Measurements from ENCODE around the gene ZBTB7C. TPM values are rescaled to one million over a fixed set of nuclear protein-coding genes. Genes with fewer than 3 reads are reported as not detected.
"Not testable (repeated sequence)": the region's sequence is repeated elsewhere in the genome, so short reads cannot be mapped to it uniquely, and the experiment has no call there.

ZBTB7C gene
- total RNA-seq, 4 donors from 2014 or later: 5.0 to 14.1 (median 13.3) TPM

DNA sequence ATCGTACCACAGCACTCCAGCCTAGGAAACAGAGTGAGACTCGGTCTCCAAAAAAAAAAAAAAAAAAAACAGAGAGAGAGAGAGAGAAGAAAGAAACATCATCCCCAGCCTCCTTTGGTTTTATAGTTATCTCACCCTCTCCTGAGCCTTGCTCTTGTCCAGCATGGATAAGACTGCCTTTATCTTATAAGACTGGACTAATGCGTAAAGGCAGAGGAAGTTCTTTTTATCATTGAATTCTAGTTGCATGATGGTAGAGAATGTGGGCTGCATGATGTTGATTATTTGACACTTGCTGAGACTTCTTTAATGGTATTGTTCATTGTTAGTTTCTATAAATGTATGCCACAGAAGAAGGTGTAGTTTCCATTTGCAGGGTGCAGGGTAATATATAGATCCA, 124.4 kb downstream of the ZBTB7C start:
- TF ChIP-seq, protein P1, sequence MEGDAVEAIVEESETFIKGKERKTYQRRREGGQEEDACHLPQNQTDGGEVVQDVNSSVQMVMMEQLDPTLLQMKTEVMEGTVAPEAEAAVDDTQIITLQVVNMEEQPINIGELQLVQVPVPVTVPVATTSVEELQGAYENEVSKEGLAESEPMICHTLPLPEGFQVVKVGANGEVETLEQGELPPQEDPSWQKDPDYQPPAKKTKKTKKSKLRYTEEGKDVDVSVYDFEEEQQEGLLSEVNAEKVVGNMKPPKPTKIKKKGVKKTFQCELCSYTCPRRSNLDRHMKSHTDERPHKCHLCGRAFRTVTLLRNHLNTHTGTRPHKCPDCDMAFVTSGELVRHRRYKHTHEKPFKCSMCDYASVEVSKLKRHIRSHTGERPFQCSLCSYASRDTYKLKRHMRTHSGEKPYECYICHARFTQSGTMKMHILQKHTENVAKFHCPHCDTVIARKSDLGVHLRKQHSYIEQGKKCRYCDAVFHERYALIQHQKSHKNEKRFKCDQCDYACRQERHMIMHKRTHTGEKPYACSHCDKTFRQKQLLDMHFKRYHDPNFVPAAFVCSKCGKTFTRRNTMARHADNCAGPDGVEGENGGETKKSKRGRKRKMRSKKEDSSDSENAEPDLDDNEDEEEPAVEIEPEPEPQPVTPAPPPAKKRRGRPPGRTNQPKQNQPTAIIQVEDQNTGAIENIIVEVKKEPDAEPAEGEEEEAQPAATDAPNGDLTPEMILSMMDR (IDR thresholded peaks at IDR 0.05): no peak
- ATAC-seq (ENCODE audit: low FRiP score) (no peak), DNase-seq (ENCODE audit: low spot score) (no peak)

DNA sequence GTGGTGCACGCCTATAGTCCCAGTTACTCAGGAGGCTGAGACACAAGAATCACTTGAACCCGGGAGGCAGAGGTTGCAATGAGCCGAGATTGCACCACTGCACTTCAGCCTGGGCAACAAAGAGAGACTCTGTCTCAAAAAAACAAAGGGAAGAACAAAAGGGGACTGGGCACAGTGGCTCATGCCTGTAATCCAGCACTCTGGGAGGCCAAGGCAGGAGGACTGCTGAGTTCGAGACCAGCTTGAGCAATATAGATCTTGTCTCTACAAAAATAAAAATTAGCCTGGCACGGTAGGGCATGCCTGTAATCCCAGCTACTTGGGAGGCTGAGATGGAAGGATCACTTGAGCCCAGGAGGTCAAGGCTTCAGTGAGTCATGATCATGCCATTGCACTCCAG, 125.2 kb downstream of the ZBTB7C start:
- ATAC-seq (ENCODE audit: low FRiP score); DNase-seq (ENCODE audit: low spot score): not testable (repeated sequence)

DNA sequence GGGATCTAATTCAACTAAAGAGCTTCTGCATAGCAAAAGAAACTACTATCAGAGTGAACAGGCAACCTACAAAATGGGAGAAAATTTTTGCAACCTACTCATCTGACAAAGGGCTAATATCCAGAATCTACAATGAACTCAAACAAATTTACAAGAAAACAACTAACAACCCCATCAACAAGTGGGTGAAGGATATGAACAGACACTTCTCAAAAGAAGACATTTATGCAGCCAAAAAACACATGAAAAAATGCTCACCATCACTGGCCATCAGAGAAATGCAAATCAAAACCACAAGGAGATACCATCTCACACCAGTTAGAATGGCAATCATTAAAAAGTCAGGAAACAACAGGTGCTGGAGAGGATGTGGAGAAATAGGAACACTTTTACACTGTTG, 127.7 kb downstream of the ZBTB7C start:
- not testable (repeated sequence) for ATAC-seq (ENCODE audit: low FRiP score); DNase-seq (ENCODE audit: low spot score)

DNA sequence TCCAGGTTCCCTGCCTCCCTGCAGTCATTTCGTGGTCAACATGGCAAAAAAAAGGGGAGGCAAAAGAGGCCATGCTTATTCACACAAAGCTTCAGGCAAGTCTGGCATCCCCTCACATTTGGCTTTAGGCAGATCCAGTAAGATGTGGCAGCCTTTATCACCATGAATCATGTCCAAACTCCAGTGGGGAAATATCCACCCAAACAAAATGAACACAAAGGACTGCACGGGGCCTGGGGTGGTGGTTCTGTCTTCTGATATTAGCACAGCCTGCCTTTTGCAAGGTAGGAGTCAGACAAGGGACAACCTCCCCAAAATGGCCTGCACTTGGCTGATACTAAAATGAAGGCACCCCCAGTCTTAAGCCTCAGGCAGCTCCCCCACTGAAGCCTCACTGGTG, 129.9 kb downstream of the ZBTB7C start:
- no peak for DNase-seq (ENCODE audit: low spot score)
- TF ChIP-seq, protein P1 (IDR thresholded peaks at IDR 0.05): no peak
- no peak for ATAC-seq (ENCODE audit: low FRiP score)

DNA sequence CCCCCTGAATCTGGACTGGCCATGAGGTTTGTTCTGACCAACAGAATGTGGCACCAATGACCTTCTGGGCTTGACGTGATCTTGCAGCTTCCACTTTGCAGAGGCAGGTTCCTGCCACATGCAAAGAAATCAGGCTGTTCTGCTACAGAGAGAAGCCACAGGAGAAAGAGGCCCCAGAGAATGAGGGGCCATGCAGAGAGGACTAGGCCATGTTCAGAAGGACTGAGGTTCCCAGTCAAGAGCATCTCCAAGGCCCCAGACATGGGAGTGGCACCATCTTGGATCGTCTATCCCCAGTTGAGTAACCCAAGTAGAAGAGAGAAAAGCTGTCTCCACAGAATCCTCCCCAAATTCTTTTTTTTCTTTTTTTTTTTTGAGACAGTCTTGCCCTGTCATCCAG, 131.1 kb downstream of the ZBTB7C start:
- ATAC-seq (ENCODE audit: low FRiP score) (no peak), DNase-seq (ENCODE audit: low spot score) (no peak)
- TF ChIP-seq, protein P1 (IDR thresholded peaks at IDR 0.05): no peak

DNA sequence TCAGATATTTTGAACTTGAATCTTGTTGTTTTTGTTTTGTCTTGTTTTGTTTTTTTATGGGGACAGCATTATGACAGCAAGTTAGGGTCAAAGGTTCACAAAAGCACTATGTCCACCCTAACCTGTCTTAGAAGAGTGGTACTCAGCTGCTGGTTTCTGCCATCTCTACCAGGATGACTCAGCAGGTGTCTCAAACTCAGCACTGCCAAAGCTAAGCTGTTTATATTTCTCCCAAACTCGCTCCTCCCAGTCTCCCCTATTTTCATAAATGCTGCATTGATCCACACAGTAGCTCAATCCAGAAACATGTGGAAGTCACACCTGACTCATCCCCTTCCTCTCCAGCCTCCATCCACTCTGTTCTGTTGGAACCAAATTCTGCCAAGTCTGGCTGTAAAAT, 134.9 kb downstream of the ZBTB7C start:
- ATAC-seq (ENCODE audit: low FRiP score) (no peak), DNase-seq (ENCODE audit: low spot score) (no peak)
- TF ChIP-seq, protein P1 (IDR thresholded peaks at IDR 0.05): no peak

DNA sequence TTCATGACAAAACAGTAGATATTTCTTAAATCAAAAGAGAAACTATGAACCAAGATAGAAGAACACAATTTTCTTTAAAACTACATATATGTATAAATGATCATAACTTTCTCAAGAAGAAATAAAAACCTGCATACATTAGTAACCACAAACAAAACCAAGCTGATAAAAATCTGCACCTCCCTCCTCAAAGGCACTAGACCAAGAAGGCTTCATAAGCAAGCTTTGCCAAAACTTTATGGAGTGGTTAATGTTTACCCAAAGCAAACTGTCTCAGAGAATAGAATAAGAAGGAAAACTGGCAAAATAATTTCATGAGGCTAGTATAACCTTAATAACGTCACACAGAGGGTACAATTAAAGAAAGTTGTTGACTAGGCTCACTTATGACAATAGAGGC, 138.3 kb downstream of the ZBTB7C start:
- TF ChIP-seq, protein P1 (IDR thresholded peaks at IDR 0.05): no peak
- ATAC-seq (ENCODE audit: low FRiP score) (no peak), DNase-seq (ENCODE audit: low spot score) (no peak)

DNA sequence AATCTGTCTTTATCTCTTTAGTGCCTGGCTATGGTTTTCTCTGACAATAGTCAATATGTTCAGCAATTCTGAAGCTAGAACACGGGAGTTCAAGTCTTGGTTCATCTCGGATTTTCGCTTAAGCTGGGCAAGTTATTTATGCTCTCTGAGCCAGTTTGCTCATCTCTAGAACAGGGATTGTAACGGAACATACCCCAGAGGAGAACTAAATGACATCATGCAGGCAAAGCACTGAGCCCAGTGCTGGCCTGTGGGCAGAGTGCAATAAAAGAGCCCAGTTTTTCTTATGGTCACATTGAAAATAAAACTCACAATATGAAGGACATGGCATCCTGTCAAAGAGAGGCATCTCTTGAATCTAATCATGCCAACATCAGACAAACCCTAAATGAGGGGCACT, 143.9 kb downstream of the ZBTB7C start:
- TF ChIP-seq, protein P1 (IDR thresholded peaks at IDR 0.05): no peak
- DNase-seq (ENCODE audit: low spot score) (no peak), ATAC-seq (ENCODE audit: low FRiP score) (no peak)
